ENCODE measurements around the gene C17orf67. TPM values are rescaled to one million over a fixed set of nuclear protein-coding genes. Genes with fewer than 3 reads are reported as not detected.

C17orf67 gene
- polyA plus RNA-seq, 1 donor (not counting 4 experiments of a cell fraction or from before 2014, with no cell fraction given) = 0.46 TPM

DNA sequence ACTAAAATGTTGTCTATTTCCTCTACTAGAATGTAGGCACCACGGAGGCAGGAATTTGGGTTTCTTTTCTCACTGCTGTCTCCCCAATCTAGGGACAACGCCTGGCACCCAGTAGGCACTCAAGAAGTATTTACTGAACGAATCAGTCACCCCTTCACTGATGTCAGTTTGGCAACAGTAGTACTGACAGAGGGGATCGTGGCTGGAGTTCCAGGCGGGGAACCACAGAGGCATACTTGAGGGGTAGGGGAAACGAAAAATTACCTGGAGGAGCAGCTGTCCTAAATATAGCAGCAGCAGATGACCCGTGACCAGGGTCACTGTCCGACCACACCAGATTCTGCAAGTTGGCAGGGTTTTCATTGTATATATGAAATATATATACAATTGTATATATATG, 46.9 kb upstream of the C17orf67 start:
- Histone ChIP-seq H2AFZ (ENCODE audit: control insufficient read depth, low read length) (no peak overlapping the region), H3K9me1 (ENCODE audit: control insufficient read depth, extremely low read depth, insufficient read depth, low read length) (no peaks in the 10 kb centered on the region), H3K4me1 (ENCODE audit: control insufficient read depth, extremely low read depth, insufficient read depth, low read length) (no peaks in the 10 kb centered on the region), H3K27me3 (ENCODE audit: control insufficient read depth, extremely low read depth, insufficient read depth, low read length) (no peaks in the 10 kb centered on the region), H3K4me3 (ENCODE audit: control insufficient read depth in 2 of 3, extremely low read depth in 1 of 3, insufficient read depth in 2 of 3, low read depth in 1 of 3, low read length in 3 of 3) (no peak overlapping the region), H4K20me1 (ENCODE audit: control insufficient read depth, extremely low read depth, insufficient read depth, low read length) (peaks cover 3% of the 10 kb centered on the region), H3K9me3 (ENCODE audit: control insufficient read depth, low read depth, low read length) (no peaks in the 10 kb centered on the region), H3K27ac (ENCODE audit: control insufficient read depth, insufficient read depth, low read length) (no peak overlapping the region), H3K4me2 (ENCODE audit: control insufficient read depth, extremely low read depth, insufficient read depth, low read depth, low read length) (no peak overlapping the region), H3K36me3 (ENCODE audit: control insufficient read depth in 2 of 2, extremely low read depth in 1 of 2, insufficient read depth in 2 of 2, low read length in 2 of 2) (no peaks in the 10 kb centered on the region), H3K79me2 (ENCODE audit: control insufficient read depth, insufficient read depth, low read length) (no peaks in the 10 kb centered on the region), H3K9ac (ENCODE audit: control insufficient read depth, extremely low read depth, insufficient read depth, low read length) (no peak overlapping the region)
- no peak for DNase-seq (ENCODE audit: low read depth, low spot score)
- FAIRE-seq = no peak
- dilution Hi-C loops (cut with MboI; ENCODE audit: extremely low pct_ligation_motif_present, low sequenced_read_pairs) = no loop called here
- no peak for TF ChIP-seq EZH2 (IDR thresholded peaks at IDR 0.05; ENCODE audit: low read length)
- TF ChIP-seq, protein P1, sequence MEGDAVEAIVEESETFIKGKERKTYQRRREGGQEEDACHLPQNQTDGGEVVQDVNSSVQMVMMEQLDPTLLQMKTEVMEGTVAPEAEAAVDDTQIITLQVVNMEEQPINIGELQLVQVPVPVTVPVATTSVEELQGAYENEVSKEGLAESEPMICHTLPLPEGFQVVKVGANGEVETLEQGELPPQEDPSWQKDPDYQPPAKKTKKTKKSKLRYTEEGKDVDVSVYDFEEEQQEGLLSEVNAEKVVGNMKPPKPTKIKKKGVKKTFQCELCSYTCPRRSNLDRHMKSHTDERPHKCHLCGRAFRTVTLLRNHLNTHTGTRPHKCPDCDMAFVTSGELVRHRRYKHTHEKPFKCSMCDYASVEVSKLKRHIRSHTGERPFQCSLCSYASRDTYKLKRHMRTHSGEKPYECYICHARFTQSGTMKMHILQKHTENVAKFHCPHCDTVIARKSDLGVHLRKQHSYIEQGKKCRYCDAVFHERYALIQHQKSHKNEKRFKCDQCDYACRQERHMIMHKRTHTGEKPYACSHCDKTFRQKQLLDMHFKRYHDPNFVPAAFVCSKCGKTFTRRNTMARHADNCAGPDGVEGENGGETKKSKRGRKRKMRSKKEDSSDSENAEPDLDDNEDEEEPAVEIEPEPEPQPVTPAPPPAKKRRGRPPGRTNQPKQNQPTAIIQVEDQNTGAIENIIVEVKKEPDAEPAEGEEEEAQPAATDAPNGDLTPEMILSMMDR (optimal IDR thresholded peaks at IDR 0.05 in 1 of 3, IDR thresholded peaks at IDR 0.05 in 1 of 3, conservative IDR thresholded peaks at IDR 0.05 in 1 of 3; ENCODE audit: extremely low read depth in 1 of 3, insufficient read depth in 2 of 3, low read length in 3 of 3) = no peak

DNA sequence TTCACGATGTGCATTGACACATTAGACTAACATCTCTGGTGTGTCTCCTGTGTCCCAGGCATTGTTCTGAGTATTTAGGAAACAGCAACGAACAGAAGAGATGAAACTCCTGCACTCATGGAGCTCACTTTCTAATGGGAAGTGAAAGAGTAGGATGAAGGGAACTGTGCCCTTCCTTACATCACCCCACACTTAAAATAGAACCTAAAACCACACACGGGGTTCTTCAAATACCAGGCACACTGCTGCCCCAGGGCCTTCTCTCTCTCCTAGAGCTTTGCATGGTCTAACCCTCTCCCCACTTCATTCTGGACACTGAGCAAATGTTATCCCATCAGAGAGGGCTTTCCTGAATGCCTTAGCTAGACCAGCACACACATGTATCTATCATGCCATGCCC, 46.4 kb upstream of the C17orf67 start:
- H3K9me3 ChIP-seq (ENCODE audit: control insufficient read depth, low read depth, low read length) = no peaks in the 10 kb centered on the region
- H3K9ac ChIP-seq (ENCODE audit: control insufficient read depth, extremely low read depth, insufficient read depth, low read length) = no peak overlapping the region
- H3K9me1 ChIP-seq (ENCODE audit: control insufficient read depth, extremely low read depth, insufficient read depth, low read length) = no peaks in the 10 kb centered on the region
- no peak overlapping the region for H2AFZ ChIP-seq (ENCODE audit: control insufficient read depth, low read length)
- FAIRE-seq (no peak), DNase-seq (ENCODE audit: low read depth, low spot score) (no peak)
- H3K27me3 ChIP-seq (ENCODE audit: control insufficient read depth, extremely low read depth, insufficient read depth, low read length) = no peaks in the 10 kb centered on the region
- H3K79me2 ChIP-seq (ENCODE audit: control insufficient read depth, insufficient read depth, low read length) = no peaks in the 10 kb centered on the region
- dilution Hi-C loops (cut with MboI; ENCODE audit: extremely low pct_ligation_motif_present, low sequenced_read_pairs) = no loop called here
- no peak overlapping the region for H3K27ac ChIP-seq (ENCODE audit: control insufficient read depth, insufficient read depth, low read length)
- no peaks in the 10 kb centered on the region for H3K36me3 ChIP-seq (ENCODE audit: control insufficient read depth in 2 of 2, extremely low read depth in 1 of 2, insufficient read depth in 2 of 2, low read length in 2 of 2)
- TF ChIP-seq EZH2 (IDR thresholded peaks at IDR 0.05; ENCODE audit: low read length) = no peak
- TF ChIP-seq, protein P1 (optimal IDR thresholded peaks at IDR 0.05 in 1 of 3, IDR thresholded peaks at IDR 0.05 in 1 of 3, conservative IDR thresholded peaks at IDR 0.05 in 1 of 3; ENCODE audit: extremely low read depth in 1 of 3, insufficient read depth in 2 of 3, low read length in 3 of 3) = no peak
- H3K4me3 ChIP-seq (ENCODE audit: control insufficient read depth in 2 of 3, extremely low read depth in 1 of 3, insufficient read depth in 2 of 3, low read depth in 1 of 3, low read length in 3 of 3) = no peak overlapping the region
- no peak overlapping the region for H3K4me2 ChIP-seq (ENCODE audit: control insufficient read depth, extremely low read depth, insufficient read depth, low read depth, low read length)
- no peaks in the 10 kb centered on the region for H3K4me1 ChIP-seq (ENCODE audit: control insufficient read depth, extremely low read depth, insufficient read depth, low read length)
- H4K20me1 ChIP-seq (ENCODE audit: control insufficient read depth, extremely low read depth, insufficient read depth, low read length) = peaks cover 3% of the 10 kb centered on the region

Data from keratinocyte (primary cell).